ENCODE results near the gene GALNT3. TPM values are rescaled to one million over a fixed set of nuclear protein-coding genes. Genes with fewer than 3 reads are reported as not detected.

Gene GALNT3
- total RNA-seq, 1 experiment from 2014 or later, result 18.5 TPM

GRCh38 chr2:165773684-165774083, 20.4 kb downstream of the GALNT3 start:
- H3K18ac ChIP-seq (ENCODE audit: insufficient read length, low read depth, low read length), result no peak overlapping the region
- H3K23me2 ChIP-seq (ENCODE audit: insufficient read length, low read depth, low read length, poor library complexity, severe bottlenecking), result no peaks in the 10 kb centered on the region
- H2BK12ac ChIP-seq (ENCODE audit: insufficient read length, low read depth, low read length), result no peak overlapping the region
- no peak overlapping the region for H2BK120ac ChIP-seq (ENCODE audit: low read depth, low read length, poor library complexity, severe bottlenecking)
- no peak overlapping the region for H3K27ac ChIP-seq (ENCODE audit: insufficient read length, low read depth, low read length)
- Mint-ChIP-seq H3K4me3 (no peak overlapping the region), H3K27me3 (ENCODE audit: low read depth) (no peaks in the 10 kb centered on the region), H3K4me1 (peaks cover 21 to 25% of the 10 kb centered on the region in 2 experiments), H3K36me3 (ENCODE audit: insufficient read depth in 1 of 3, low read depth in 3 of 3) (peaks cover 21 to 44% (median 43%) of the 10 kb centered on the region in 3 experiments), H3K9me3 (no peaks in the 10 kb centered on the region; a peak in 1 of 5 replicates), H3K27ac (peak overlapping the region in 2 of 3 experiments; percentile 29 to 68; a peak in 2 of 7 replicates)
- H3K79me2 ChIP-seq (ENCODE audit: insufficient read depth, low read length), result peaks cover 32% of the 10 kb centered on the region; the same call in 1 of the 2 replicates
- H3K9ac ChIP-seq (ENCODE audit: extremely low read depth, insufficient read length, low read length), result no peak overlapping the region
- no peak overlapping the region for H3K23ac ChIP-seq (ENCODE audit: insufficient read length, low read depth, low read length)
- H3K56ac ChIP-seq (ENCODE audit: insufficient read length, low read depth, low read length), result no peak overlapping the region
- H2BK15ac ChIP-seq (ENCODE audit: low read depth, low read length), result no peak overlapping the region
- no peak overlapping the region for H3K14ac ChIP-seq (ENCODE audit: insufficient read depth, low read length)
- no peak overlapping the region for H2BK20ac ChIP-seq (ENCODE audit: low read depth, low read length, poor library complexity, severe bottlenecking)
- WGBS (ENCODE audit: extremely low coverage, insufficient read length, low lambda C conversion rate), result no CpG with 5 or more reads among the region's 2 CpGs
- H3K79me1 ChIP-seq (ENCODE audit: insufficient read depth, low read depth, low read length, poor library complexity, severe bottlenecking), result peaks cover 9% of the 10 kb centered on the region
- no peak overlapping the region for H2AFZ ChIP-seq (ENCODE audit: low read length)
- H4K91ac ChIP-seq (ENCODE audit: insufficient read length, low read depth, low read length), result no peak overlapping the region
- no peaks in the 10 kb centered on the region for H4K20me1 ChIP-seq (ENCODE audit: control insufficient read depth, insufficient read depth, insufficient read length)
- H2BK5ac ChIP-seq (ENCODE audit: insufficient read length, low read length), result no peak overlapping the region
- H3K9me3 ChIP-seq (ENCODE audit: control insufficient read depth, low read depth, low read length), result no peaks in the 10 kb centered on the region
- no peaks in the 10 kb centered on the region for H3K27me3 ChIP-seq (ENCODE audit: insufficient read depth, low read length)
- DNase-seq, result no peak
- no peak overlapping the region for H4K8ac ChIP-seq (replicated peaks; ENCODE audit: insufficient read length, low read depth, low read length)
- no peak overlapping the region for H3T11ph ChIP-seq (ENCODE audit: low read length)
- no peak for TF ChIP-seq CTCF (conservative IDR thresholded peaks at IDR 0.05)
- no peak overlapping the region for H2AK5ac ChIP-seq (ENCODE audit: insufficient read length, low read length)
- peaks cover 12% of the 10 kb centered on the region for H3K4me1 ChIP-seq (ENCODE audit: insufficient read depth, low read length)
- H4K5ac ChIP-seq (ENCODE audit: insufficient read length, low read depth, low read length), result no peak overlapping the region
- H3K4ac ChIP-seq (ENCODE audit: low read depth, low read length), result no peak overlapping the region
- no peak overlapping the region for H3K4me2 ChIP-seq (ENCODE audit: insufficient read depth, insufficient read length, low read length)

Measured in H9 (cell line).